IMR-90 (cell line): ENCODE results near the gene ETV6. TPM values are rescaled to one million over a fixed set of nuclear protein-coding genes. Genes with fewer than 3 reads are reported as not detected.

Experiments used
- ATAC-seq: fragments of 200-7000 bp; cut with Tn5 transposase; 2 replicates; pipeline ENCODE4 v1.9.1; 2020; ENCODE audit warnings: low read depth, mild to moderate bottlenecking, moderate library complexity
- BruUV-seq: library from RNA; stranded (reverse); fragments of 400-500 nt; replicated peaks from 2 replicates; lab custom pipeline; 2021; lab: Mats Ljungman, UMichigan
- CTCF ChIA-PET: fragments of 300-600 bp; formaldehyde crosslinking; extraction: SDS; loops from one replicate; lab custom pipeline; 2021; ENCODE audit warnings: antibody characterized with exemption; lab: Yijun Ruan, JAX
- POLR2A ChIA-PET: fragments of 300-600 bp; sonication (Branson Sonifier 250); formaldehyde crosslinking; loops from one replicate; lab custom pipeline; 2022; ENCODE audit warnings: antibody characterized with exemption; ENCODE audit not compliant: unreplicated experiment; lab: Charles Lee
- DNase-seq: peaks from one replicate; pipeline ENCODE4 v3.0.0; 2013
- H2AFZ ChIP-seq: replicated peaks from 2 replicates; pipeline ENCODE3; 2013; ENCODE audit warnings: low read length, mild to moderate bottlenecking; ENCODE audit not compliant: poor library complexity
- H2AK5ac ChIP-seq: 2 replicates; pipeline ENCODE4 v1.6.1; 2013; ENCODE audit warnings: low read depth, low read length, inconsistent platforms
- H2AK9ac ChIP-seq: replicated peaks from 2 replicates; pipeline ENCODE3; 2013; ENCODE audit warnings: mild to moderate bottlenecking, low read depth, low read length, moderate library complexity; ENCODE audit not compliant: poor library complexity
- H2BK120ac ChIP-seq: 2 replicates; pipeline ENCODE4 v1.6.1; 2013; ENCODE audit warnings: low read depth, low read length, inconsistent platforms
- H2BK15ac ChIP-seq: 3 replicates; pipeline ENCODE4 v1.6.1; 2013; ENCODE audit warnings: low read depth, low read length, inconsistent platforms
- H2BK20ac ChIP-seq: 2 replicates; pipeline ENCODE4 v1.6.1; 2013; ENCODE audit warnings: low read depth, mild to moderate bottlenecking, inconsistent platforms, low read length, moderate library complexity
- H2BK5ac ChIP-seq: 2 replicates; pipeline ENCODE4 v1.6.1; 2013; ENCODE audit warnings: mild to moderate bottlenecking, low read depth, low read length, inconsistent platforms; ENCODE audit not compliant: poor library complexity, severe bottlenecking
- H3K14ac ChIP-seq: replicated peaks from 2 replicates; pipeline ENCODE4 v1.6.1; 2013; ENCODE audit warnings: low read depth, low read length, inconsistent platforms
- H3K18ac ChIP-seq: 2 replicates; pipeline ENCODE4 v1.6.1; 2013; ENCODE audit warnings: low read depth, low read length, control low read depth
- H3K23ac ChIP-seq: 2 replicates; pipeline ENCODE4 v1.6.1; 2013; ENCODE audit warnings: low read depth, low read length, inconsistent platforms
- H3K27ac ChIP-seq: 2 replicates; pipeline ENCODE4 v1.5.1; 2013; ENCODE audit warnings: mild to moderate bottlenecking, control low read depth, low read length; ENCODE audit not compliant: insufficient read depth
- H3K27me3 ChIP-seq: 2 replicates; pipeline ENCODE4 v1.6.1; 2013; ENCODE audit warnings: low read length; ENCODE audit not compliant: control insufficient read depth, insufficient read depth
- H3K36me3 ChIP-seq: 2 replicates; pipeline ENCODE4 v1.6.1; 2013; ENCODE audit warnings: low read length, mixed read lengths; ENCODE audit not compliant: control insufficient read depth, insufficient read depth
- H3K4ac ChIP-seq: 2 replicates; pipeline ENCODE4 v1.6.1; 2013; ENCODE audit warnings: low read depth, low read length, inconsistent platforms
- H3K4me1 ChIP-seq: 2 replicates; pipeline ENCODE4 v1.6.1; 2013; ENCODE audit warnings: low read length, mixed read lengths; ENCODE audit not compliant: control insufficient read depth, insufficient read depth
- H3K4me2 ChIP-seq: 2 replicates; pipeline ENCODE4 v1.6.1; 2013; ENCODE audit warnings: low read depth, mild to moderate bottlenecking, control low read depth, low read length, moderate library complexity
- H3K4me3 ChIP-seq: 2 replicates; pipeline ENCODE4 v1.5.1; 2013; ENCODE audit warnings: low read depth, mild to moderate bottlenecking, control low read depth, low read length, moderate library complexity; ENCODE audit not compliant: insufficient read depth
- H3K56ac ChIP-seq: 2 replicates; pipeline ENCODE4 v1.6.1; 2013; ENCODE audit warnings: low read length, inconsistent platforms; ENCODE audit not compliant: insufficient read depth; ENCODE audit errors: extremely low read depth
- H3K79me1 ChIP-seq, 2 experiments: 2 replicates each; pipeline ENCODE4 v1.6.1; 2013; ENCODE audit warnings: low read length in 2 of 2, inconsistent platforms in 1 of 2, low read depth in 1 of 2
- H3K9ac ChIP-seq: 2 replicates; pipeline ENCODE4 v1.6.1; 2013; ENCODE audit warnings: low read depth, low read length, control low read depth
- H3K9me1 ChIP-seq: 2 replicates; pipeline ENCODE4 v1.6.1; 2013; ENCODE audit warnings: low read length, inconsistent platforms; ENCODE audit not compliant: insufficient read depth
- H3K9me3 ChIP-seq: 2 replicates; pipeline ENCODE4 v1.6.1; 2013; ENCODE audit warnings: low read length; ENCODE audit not compliant: control insufficient read depth, insufficient read depth
- H4K20me1 ChIP-seq: 2 replicates; pipeline ENCODE4 v1.6.1; 2013; ENCODE audit warnings: low read length, inconsistent platforms; ENCODE audit not compliant: insufficient read depth
- H4K5ac ChIP-seq: 2 replicates; pipeline ENCODE4 v1.6.1; 2013; ENCODE audit warnings: mild to moderate bottlenecking, low read depth, low read length, control low read depth
- H4K8ac ChIP-seq, 2 experiments: 2 replicates each; pipeline ENCODE4 v1.6.1; 2013; ENCODE audit warnings: low read depth in 2 of 2, low read length in 2 of 2, control low read depth in 1 of 2, inconsistent platforms in 1 of 2
- H4K91ac ChIP-seq: 2 replicates; pipeline ENCODE4 v1.6.1; 2013; ENCODE audit warnings: low read depth, low read length, inconsistent platforms; ENCODE audit not compliant: insufficient read depth
- MXI1 ChIP-seq: IDR thresholded peaks from 2 replicates; pipeline ENCODE4 v1.6.1; 2012; ENCODE audit warnings: low read depth, mild to moderate bottlenecking, low read length, moderate library complexity, borderline replicate concordance
- RAD21 ChIP-seq: IDR thresholded peaks from 2 replicates; pipeline ENCODE4 v1.6.1; 2012; ENCODE audit warnings: low read length, improper control_type of control experiment
- RCOR1 ChIP-seq: IDR thresholded peaks from 2 replicates; pipeline ENCODE4 v1.6.1; 2012; ENCODE audit warnings: mild to moderate bottlenecking, low read length, improper control_type of control experiment; ENCODE audit not compliant: insufficient replicate concordance
- RFX5 ChIP-seq: IDR thresholded peaks from 2 replicates; pipeline ENCODE4 v1.8.0; 2012; ENCODE audit warnings: low read depth, mild to moderate bottlenecking, low read length, moderate library complexity
- SMC3 ChIP-seq: fragments of 150-350 bp; IDR thresholded peaks from 2 replicates; pipeline ENCODE4 v1.6.1; 2016; ENCODE audit warnings: low read depth, mild to moderate bottlenecking, antibody characterized with exemption, low read length, moderate library complexity
- WGBS, 2 experiments: methylation state at CpG; one replicate each; pipeline versions ENCODE4 v1.1.5 to v1.1.7; 2013; ENCODE audit warnings: missing lambda C conversion rate in 2 of 2; ENCODE audit not compliant: insufficient read length in 1 of 2; ENCODE audit errors: extremely low coverage in 2 of 2; 5-methylcytosine and 5-hydroxymethylcytosine counted together
- dilution Hi-C: fragments of 300-500 bp; cut with HindIII; formaldehyde crosslinking; loops from one replicate; pipeline ENCODE4 v1.14.3; 2018; ENCODE audit warnings: low sequenced_read_pairs; ENCODE audit not compliant: unreplicated experiment
- in situ Hi-C: fragments of 300-500 bp; cut with MboI; formaldehyde crosslinking; loops from 3 replicates; pipeline ENCODE4 v1.14.3; 2019; ENCODE audit warnings: low sequenced_read_pairs, inconsistent platforms, mixed read lengths
- intact Hi-C: fragments of 100-400 bp; cut with micrococcal nuclease; formaldehyde crosslinking; loops from 2 replicates; pipeline ENCODE4 v1.10.0; 2022
- polyA plus RNA-seq, 3 experiments: library from polyadenylated mRNA; depleted of rRNA; stranded (reverse); fragments of >200 nt; gene quantifications; 2 replicates each; pipeline ENCODE4 v1.2.3, GENCODE V29; 2012; ENCODE audit warnings: low replicate concordance in 1 of 3
- total RNA-seq: library from RNA; depleted of rRNA; stranded (reverse); fragments of >200 nt; gene quantifications from 2 replicates; pipeline ENCODE4 v1.2.3, GENCODE V29; 2012
- TF ChIP-seq, protein P1 (sequence below): conservative IDR thresholded peaks from 2 replicates; pipeline ENCODE4 v1.5.1; 2012; ENCODE audit warnings: mild to moderate bottlenecking, low read depth, low read length, improper control_type of control experiment

Gene ETV6
- total and polyA plus RNA-seq, 2 of the 4 experiments (the other 2 are of a cell fraction), result 8.4 to 9.9 TPM

DNA sequence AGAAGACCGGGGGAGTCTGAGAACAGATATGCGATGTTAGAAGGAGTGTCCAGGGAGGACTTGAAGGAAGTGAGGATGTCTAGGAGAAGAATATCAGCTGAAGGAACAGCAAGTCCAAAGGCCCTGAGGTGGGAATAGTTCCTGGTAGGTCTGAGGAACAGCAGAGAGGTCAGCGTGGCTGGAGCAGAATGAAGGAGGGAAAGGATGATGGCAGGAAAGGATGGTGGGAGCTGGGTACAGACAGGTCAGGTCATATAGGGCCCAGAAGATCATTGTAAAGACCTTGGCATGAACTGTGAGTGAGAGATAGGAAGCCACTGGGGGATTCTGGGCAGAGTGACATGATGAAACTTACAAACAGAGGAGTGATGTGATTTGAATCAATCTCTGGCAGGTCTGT, 171.0 kb downstream of the ETV6 start:
- H2AFZ ChIP-seq, result no peak overlapping the region
- dilution Hi-C loops, result no loop called here
- TF ChIP-seq RFX5 (no peak), RAD21 (no peak), RCOR1 (no peak), MXI1 (no peak), SMC3 (no peak)
- TF ChIP-seq, protein P1, sequence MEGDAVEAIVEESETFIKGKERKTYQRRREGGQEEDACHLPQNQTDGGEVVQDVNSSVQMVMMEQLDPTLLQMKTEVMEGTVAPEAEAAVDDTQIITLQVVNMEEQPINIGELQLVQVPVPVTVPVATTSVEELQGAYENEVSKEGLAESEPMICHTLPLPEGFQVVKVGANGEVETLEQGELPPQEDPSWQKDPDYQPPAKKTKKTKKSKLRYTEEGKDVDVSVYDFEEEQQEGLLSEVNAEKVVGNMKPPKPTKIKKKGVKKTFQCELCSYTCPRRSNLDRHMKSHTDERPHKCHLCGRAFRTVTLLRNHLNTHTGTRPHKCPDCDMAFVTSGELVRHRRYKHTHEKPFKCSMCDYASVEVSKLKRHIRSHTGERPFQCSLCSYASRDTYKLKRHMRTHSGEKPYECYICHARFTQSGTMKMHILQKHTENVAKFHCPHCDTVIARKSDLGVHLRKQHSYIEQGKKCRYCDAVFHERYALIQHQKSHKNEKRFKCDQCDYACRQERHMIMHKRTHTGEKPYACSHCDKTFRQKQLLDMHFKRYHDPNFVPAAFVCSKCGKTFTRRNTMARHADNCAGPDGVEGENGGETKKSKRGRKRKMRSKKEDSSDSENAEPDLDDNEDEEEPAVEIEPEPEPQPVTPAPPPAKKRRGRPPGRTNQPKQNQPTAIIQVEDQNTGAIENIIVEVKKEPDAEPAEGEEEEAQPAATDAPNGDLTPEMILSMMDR, result no peak
- H3K4me3 ChIP-seq, result no peak overlapping the region
- peak overlapping the region; percentile 3; the same call in 1 of the 2 replicates for H2AK5ac ChIP-seq
- ChIA-PET POLR2A (no interaction called here), CTCF (interaction anchor here (0.5 kb wide), 1 partner anchor 213 kb away, joined by 3 read pairs; no protein-coding TSS in a partner anchor)
- no peak overlapping the region for H3K27ac ChIP-seq
- no TSS peak for BruUV-seq
- no peak overlapping the region for H2BK15ac ChIP-seq
- no peaks in the 10 kb centered on the region for H3K27me3 ChIP-seq
- no peaks in the 10 kb centered on the region for H3K9me3 ChIP-seq
- DNase-seq, result no peak
- no peak overlapping the region for H3K18ac ChIP-seq
- no peak overlapping the region for H4K8ac ChIP-seq
- no peak overlapping the region for H3K4ac ChIP-seq
- H3K79me1 ChIP-seq, result peaks cover 18 to 61% of the 10 kb centered on the region in 2 experiments
- no peak overlapping the region for H2BK120ac ChIP-seq
- no peak overlapping the region for H3K4me2 ChIP-seq
- WGBS, 2 experiments, result 100% methylated on average over 3 of the region's 3 CpGs; no CpG with 5 or more reads in 1 of the 2 experiments
- H4K5ac ChIP-seq, result no peak overlapping the region
- H3K56ac ChIP-seq, result no peak overlapping the region
- no peak overlapping the region for H2AK9ac ChIP-seq
- peaks cover 18% of the 10 kb centered on the region for H3K9me1 ChIP-seq
- H3K4me1 ChIP-seq, result peaks cover 19% of the 10 kb centered on the region
- no peak overlapping the region for H3K14ac ChIP-seq
- 0 out of 2 replicates have a peak, but pooled peaks cover 1% of the 10 kb centered on the region for H3K36me3 ChIP-seq
- H3K9ac ChIP-seq, result no peak overlapping the region
- in situ Hi-C loops, result no loop called here
- no peak overlapping the region for H3K23ac ChIP-seq
- no peak overlapping the region for H2BK20ac ChIP-seq
- intact Hi-C loops, result no loop called here
- no peak overlapping the region for H2BK5ac ChIP-seq
- no peak for ATAC-seq
- no peaks in the 10 kb centered on the region for H4K20me1 ChIP-seq
- no peak overlapping the region for H4K91ac ChIP-seq
